OCI-LY3 (cell line): ENCODE data around the gene HKDC1.

ENCODE experiments used
- H2AFZ ChIP-seq: fragments of 200-600, 300-600 bp; shearing (Covaris generic); 2 replicates; pipeline ENCODE4 v1.6.0; 2014; ENCODE audit warnings: antibody characterized with exemption, low read depth, low read length
- H3K27ac ChIP-seq: fragments of 200-600, 300-600 bp; sonication (generic); 2 replicates; pipeline ENCODE4 v1.5.1; 2014; ENCODE audit warnings: mild to moderate bottlenecking, low read length, moderate library complexity, mixed read lengths
- H3K27me3 ChIP-seq: fragments of 200-600, 300-600 bp; sonication (generic); 2 replicates; pipeline ENCODE4 v1.6.1; 2014; ENCODE audit warnings: low read depth, low read length, mixed read lengths
- H3K36me3 ChIP-seq: fragments of 200-600, 300-600 bp; sonication (generic); replicated peaks from 2 replicates; pipeline ENCODE3; 2014; ENCODE audit warnings: low read depth, low read length, mixed read lengths
- H3K4me1 ChIP-seq: fragments of 300-600, 200-600 bp; sonication (generic); 2 replicates; pipeline ENCODE4 v1.6.1; 2014; ENCODE audit warnings: low read length, mixed read lengths
- H3K4me2 ChIP-seq: fragments of 200-600, 300-600 bp; sonication (generic); 2 replicates; pipeline ENCODE4 v1.6.1; 2014; ENCODE audit warnings: low read length, mixed read lengths
- H3K4me3 ChIP-seq: fragments of 300-600, 200-600 bp; sonication (generic); 2 replicates; pipeline ENCODE4 v1.5.1; 2014; ENCODE audit warnings: antibody characterized with exemption, mild to moderate bottlenecking, low read length, moderate library complexity
- H3K79me2 ChIP-seq: fragments of 300-600, 200-600 bp; shearing (Covaris generic); 2 replicates; pipeline ENCODE4 v1.6.1; 2014; ENCODE audit warnings: mild to moderate bottlenecking, low read length, mixed read lengths
- H3K9ac ChIP-seq: fragments of 300-600, 200-600 bp; shearing (Covaris generic); 2 replicates; pipeline ENCODE4 v1.6.0; 2014; ENCODE audit warnings: mild to moderate bottlenecking, low read length, moderate library complexity
- H3K9me3 ChIP-seq: fragments of 200-600, 300-600 bp; shearing (Covaris generic); 2 replicates; pipeline ENCODE4 v1.6.1; 2014; ENCODE audit warnings: low read length, mixed read lengths; ENCODE audit not compliant: insufficient read depth
- H4K20me1 ChIP-seq: fragments of 200-600, 300-600 bp; sonication (generic); 2 replicates; pipeline ENCODE4 v1.6.1; 2016; ENCODE audit warnings: low read length, mixed read lengths; ENCODE audit not compliant: insufficient read depth
- EZH2phosphoT487 ChIP-seq: fragments of 200-600 bp; shearing (Covaris generic); IDR thresholded peaks from 2 replicates; pipeline ENCODE4 v1.6.1; 2018; ENCODE audit warnings: antibody characterized with exemption, mixed run types, low read depth
- TF ChIP-seq, protein P1 (sequence below): fragments of 200-600, 300-600 bp; sonication (generic); IDR thresholded peaks from 2 replicates; pipeline ENCODE4 v1.5.1; 2014; ENCODE audit warnings: antibody characterized with exemption, low read length, low read depth

Gene HKDC1

GRCh38 chr10:69208761-69209160 lies 11.4 kb upstream of the HKDC1 start:
- Histone ChIP-seq H2AFZ (no peak overlapping the region), H3K27me3 (no peaks in the 10 kb centered on the region), H3K79me2 (no peaks in the 10 kb centered on the region), H3K9ac (no peak overlapping the region), H3K4me1 (no peaks in the 10 kb centered on the region), H3K4me2 (no peak overlapping the region), H4K20me1 (no peaks in the 10 kb centered on the region), H3K9me3 (no peaks in the 10 kb centered on the region), H3K4me3 (no peak overlapping the region), H3K36me3 (peaks cover 12% of the 10 kb centered on the region), H3K27ac (no peak overlapping the region)
- TF ChIP-seq, protein P1, sequence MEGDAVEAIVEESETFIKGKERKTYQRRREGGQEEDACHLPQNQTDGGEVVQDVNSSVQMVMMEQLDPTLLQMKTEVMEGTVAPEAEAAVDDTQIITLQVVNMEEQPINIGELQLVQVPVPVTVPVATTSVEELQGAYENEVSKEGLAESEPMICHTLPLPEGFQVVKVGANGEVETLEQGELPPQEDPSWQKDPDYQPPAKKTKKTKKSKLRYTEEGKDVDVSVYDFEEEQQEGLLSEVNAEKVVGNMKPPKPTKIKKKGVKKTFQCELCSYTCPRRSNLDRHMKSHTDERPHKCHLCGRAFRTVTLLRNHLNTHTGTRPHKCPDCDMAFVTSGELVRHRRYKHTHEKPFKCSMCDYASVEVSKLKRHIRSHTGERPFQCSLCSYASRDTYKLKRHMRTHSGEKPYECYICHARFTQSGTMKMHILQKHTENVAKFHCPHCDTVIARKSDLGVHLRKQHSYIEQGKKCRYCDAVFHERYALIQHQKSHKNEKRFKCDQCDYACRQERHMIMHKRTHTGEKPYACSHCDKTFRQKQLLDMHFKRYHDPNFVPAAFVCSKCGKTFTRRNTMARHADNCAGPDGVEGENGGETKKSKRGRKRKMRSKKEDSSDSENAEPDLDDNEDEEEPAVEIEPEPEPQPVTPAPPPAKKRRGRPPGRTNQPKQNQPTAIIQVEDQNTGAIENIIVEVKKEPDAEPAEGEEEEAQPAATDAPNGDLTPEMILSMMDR, result no peak
- TF ChIP-seq EZH2phosphoT487, result no peak

GRCh38 chr10:69209787-69210484 lies 10.2 kb upstream of the HKDC1 start:
- Histone ChIP-seq H3K4me2 (no peak overlapping the region), H3K79me2 (no peaks in the 10 kb centered on the region), H3K4me3 (no peak overlapping the region), H3K9ac (no peak overlapping the region), H3K27ac (no peak overlapping the region), H4K20me1 (no peaks in the 10 kb centered on the region), H3K36me3 (peaks cover 12% of the 10 kb centered on the region), H3K27me3 (no peaks in the 10 kb centered on the region), H2AFZ (no peak overlapping the region), H3K9me3 (no peaks in the 10 kb centered on the region), H3K4me1 (no peaks in the 10 kb centered on the region)
- no peak for TF ChIP-seq EZH2phosphoT487
- TF ChIP-seq, protein P1, result no peak

- Histone ChIP-seq H3K4me3 (no peak overlapping the region), H3K27ac (no peak overlapping the region), H3K9ac (no peak overlapping the region), H3K36me3 (peaks cover 12% of the 10 kb centered on the region), H3K4me1 (no peaks in the 10 kb centered on the region), H3K79me2 (no peaks in the 10 kb centered on the region), H2AFZ (no peak overlapping the region), H4K20me1 (no peaks in the 10 kb centered on the region), H3K27me3 (no peaks in the 10 kb centered on the region), H3K9me3 (no peaks in the 10 kb centered on the region), H3K4me2 (no peak overlapping the region)
- TF ChIP-seq, protein P1, result no peak
- TF ChIP-seq EZH2phosphoT487, result no peak
Observed at GRCh38 chr10:69211104-69211503, 9.0 kb upstream of the HKDC1 start.

- no peaks in the 10 kb centered on the region for H3K4me1 ChIP-seq
- no peaks in the 10 kb centered on the region for H3K27me3 ChIP-seq
- H4K20me1 ChIP-seq, result no peaks in the 10 kb centered on the region
Observed at GRCh38 chr10:69211524-69211923, 8.6 kb upstream of the HKDC1 start.

More at GRCh38 chr10:69211524-69211923, 8.6 kb upstream of the HKDC1 start:
- Histone ChIP-seq H3K9me3 (no peaks in the 10 kb centered on the region), H3K9ac (no peak overlapping the region), H3K27ac (no peak overlapping the region), H3K36me3 (peaks cover 12% of the 10 kb centered on the region), H2AFZ (no peak overlapping the region), H3K4me3 (no peak overlapping the region), H3K4me2 (no peak overlapping the region), H3K79me2 (no peaks in the 10 kb centered on the region)
- TF ChIP-seq, protein P1, result no peak
- TF ChIP-seq EZH2phosphoT487, result no peak
